DND-41 (cell line): ENCODE results near the gene DYNLRB1.

Source experiments
- EZH2 ChIP-seq: IDR thresholded peaks from 3 replicates; pipeline ENCODE4 v1.6.1; 2012; ENCODE audit warnings: borderline replicate concordance, low read depth, mild to moderate bottlenecking, moderate library complexity, low read length, inconsistent platforms; ENCODE audit not compliant: severe bottlenecking
- TF ChIP-seq, protein P1 (sequence below): IDR thresholded peaks from 2 replicates; pipeline ENCODE4 v1.5.1; 2012; ENCODE audit warnings: borderline replicate concordance, low read length, moderate library complexity, mild to moderate bottlenecking; ENCODE audit not compliant: poor library complexity, severe bottlenecking; ENCODE audit errors: extremely low read depth

- TF ChIP-seq, protein P1, sequence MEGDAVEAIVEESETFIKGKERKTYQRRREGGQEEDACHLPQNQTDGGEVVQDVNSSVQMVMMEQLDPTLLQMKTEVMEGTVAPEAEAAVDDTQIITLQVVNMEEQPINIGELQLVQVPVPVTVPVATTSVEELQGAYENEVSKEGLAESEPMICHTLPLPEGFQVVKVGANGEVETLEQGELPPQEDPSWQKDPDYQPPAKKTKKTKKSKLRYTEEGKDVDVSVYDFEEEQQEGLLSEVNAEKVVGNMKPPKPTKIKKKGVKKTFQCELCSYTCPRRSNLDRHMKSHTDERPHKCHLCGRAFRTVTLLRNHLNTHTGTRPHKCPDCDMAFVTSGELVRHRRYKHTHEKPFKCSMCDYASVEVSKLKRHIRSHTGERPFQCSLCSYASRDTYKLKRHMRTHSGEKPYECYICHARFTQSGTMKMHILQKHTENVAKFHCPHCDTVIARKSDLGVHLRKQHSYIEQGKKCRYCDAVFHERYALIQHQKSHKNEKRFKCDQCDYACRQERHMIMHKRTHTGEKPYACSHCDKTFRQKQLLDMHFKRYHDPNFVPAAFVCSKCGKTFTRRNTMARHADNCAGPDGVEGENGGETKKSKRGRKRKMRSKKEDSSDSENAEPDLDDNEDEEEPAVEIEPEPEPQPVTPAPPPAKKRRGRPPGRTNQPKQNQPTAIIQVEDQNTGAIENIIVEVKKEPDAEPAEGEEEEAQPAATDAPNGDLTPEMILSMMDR: no peak
- TF ChIP-seq EZH2: no peak
Observed at GRCh38 chr20:34535857-34536256, 19.6 kb downstream of the DYNLRB1 start.
